ENCODE measurements around the gene DCD. TPM values are rescaled to one million over a fixed set of nuclear protein-coding genes. Genes with fewer than 3 reads are reported as not detected.

DCD gene
- total and polyA plus RNA-seq, 7 experiments from 2014 or later = not detected

- Mint-ChIP-seq H3K27me3 (peaks cover 49 to 70% (median 65%) of the 10 kb centered on the region in 5 donors), H3K36me3 (peaks cover 0 to 10% (median 0%) of the 10 kb centered on the region in 5 donors)
- POLR2A ChIA-PET = no interaction called here
Observed at GRCh38 chr12:54622463-54623183, 25.5 kb downstream of the DCD start.

GRCh38 chr12:54616933-54617680 is 31.1 kb downstream of the DCD start:
- Histone ChIP-seq H3K9me3 (ENCODE audit: control insufficient read depth in 2 of 3, low read length in 3 of 3) (no peaks in the 10 kb centered on the region), H3K4me1 (ENCODE audit: control insufficient read depth in 2 of 2, insufficient read depth in 2 of 2, low read length in 2 of 2) (no peaks in the 10 kb centered on the region), H3K4me3 (ENCODE audit: low read length) (no peak overlapping the region), H3K36me3 (ENCODE audit: control insufficient read depth in 2 of 3, insufficient read depth in 3 of 3, low read length in 3 of 3) (no peaks in the 10 kb centered on the region), H3K27ac (ENCODE audit: low read depth, low read length) (no peak overlapping the region), H3K27me3 (ENCODE audit: control insufficient read depth in 2 of 2, insufficient read depth in 2 of 2, low read length in 2 of 2) (no peaks in the 10 kb centered on the region)
- Mint-ChIP-seq H3K36me3 (peaks cover 0 to 3% (median 0%) of the 10 kb centered on the region in 5 donors), H3K9me3 (peaks cover 0 to 2% (median 0%) of the 10 kb centered on the region in 11 donors), H3K27me3 (peaks cover 41 to 53% (median 44%) of the 10 kb centered on the region in 5 donors), H3K4me1 (peaks cover 0 to 8% (median 0%) of the 10 kb centered on the region in 7 donors), H3K27ac (no peak overlapping the region), H3K4me3 (no peak overlapping the region)
- intact Hi-C loops (cut with micrococcal nuclease) = no loop called here
- ChIA-PET CTCF (no interaction called here), POLR2A (no interaction called here)
- ATAC-seq (peak; percentile 63), DNase-seq (no peak)

More at GRCh38 chr12:54622463-54623183, 25.5 kb downstream of the DCD start:
- H3K4me3 ChIP-seq (ENCODE audit: low read length) = no peak overlapping the region
- CTCF ChIA-PET = no interaction called here
- Mint-ChIP-seq H3K4me1 (no peaks in the 10 kb centered on the region), H3K9me3 (peaks cover under 1 to 13% (median 7%) of the 10 kb centered on the region in 11 donors), H3K4me3 (no peak overlapping the region), H3K27ac (no peak overlapping the region)
- intact Hi-C loops (cut with micrococcal nuclease) = no loop called here
- DNase-seq (no peak), ATAC-seq (no peak)
- no peaks in the 10 kb centered on the region for H3K36me3 ChIP-seq (ENCODE audit: control insufficient read depth in 2 of 3, insufficient read depth in 3 of 3, low read length in 3 of 3)
- peaks cover 0 to 5% (median 0%) of the 10 kb centered on the region in 3 experiments for H3K9me3 ChIP-seq (ENCODE audit: control insufficient read depth in 2 of 3, low read length in 3 of 3)
- peaks cover 4 to 6% of the 10 kb centered on the region in 2 donors for H3K27me3 ChIP-seq (ENCODE audit: control insufficient read depth in 2 of 2, insufficient read depth in 2 of 2, low read length in 2 of 2)
- no peaks in the 10 kb centered on the region for H3K4me1 ChIP-seq (ENCODE audit: control insufficient read depth in 2 of 2, insufficient read depth in 2 of 2, low read length in 2 of 2)
- H3K27ac ChIP-seq (ENCODE audit: low read depth, low read length) = no peak overlapping the region

- no peak overlapping the region for H3K27ac ChIP-seq (ENCODE audit: low read depth, low read length)
- H3K36me3 ChIP-seq (ENCODE audit: control insufficient read depth in 2 of 3, insufficient read depth in 3 of 3, low read length in 3 of 3) = no peaks in the 10 kb centered on the region
- Mint-ChIP-seq H3K4me3 (no peak overlapping the region), H3K27me3 (peaks cover 26 to 52% (median 37%) of the 10 kb centered on the region in 5 donors), H3K4me1 (peaks cover 0 to 8% (median 0%) of the 10 kb centered on the region in 7 donors), H3K27ac (no peak overlapping the region), H3K36me3 (peaks cover 0 to 3% (median 0%) of the 10 kb centered on the region in 5 donors), H3K9me3 (peaks cover 0 to 2% (median 0%) of the 10 kb centered on the region in 11 donors)
- no peak overlapping the region for H3K4me3 ChIP-seq (ENCODE audit: low read length)
- no peaks in the 10 kb centered on the region for H3K4me1 ChIP-seq (ENCODE audit: control insufficient read depth in 2 of 2, insufficient read depth in 2 of 2, low read length in 2 of 2)
- H3K9me3 ChIP-seq (ENCODE audit: control insufficient read depth in 2 of 3, low read length in 3 of 3) = no peaks in the 10 kb centered on the region
- intact Hi-C loops (cut with micrococcal nuclease) = no loop called here
- ChIA-PET POLR2A (no interaction called here), CTCF (no interaction called here)
- no peak for ATAC-seq
- H3K27me3 ChIP-seq (ENCODE audit: control insufficient read depth in 2 of 2, insufficient read depth in 2 of 2, low read length in 2 of 2) = no peaks in the 10 kb centered on the region
- DNase-seq = no peak
Observed at GRCh38 chr12:54612225-54612750, 35.9 kb downstream of the DCD start.

DNA sequence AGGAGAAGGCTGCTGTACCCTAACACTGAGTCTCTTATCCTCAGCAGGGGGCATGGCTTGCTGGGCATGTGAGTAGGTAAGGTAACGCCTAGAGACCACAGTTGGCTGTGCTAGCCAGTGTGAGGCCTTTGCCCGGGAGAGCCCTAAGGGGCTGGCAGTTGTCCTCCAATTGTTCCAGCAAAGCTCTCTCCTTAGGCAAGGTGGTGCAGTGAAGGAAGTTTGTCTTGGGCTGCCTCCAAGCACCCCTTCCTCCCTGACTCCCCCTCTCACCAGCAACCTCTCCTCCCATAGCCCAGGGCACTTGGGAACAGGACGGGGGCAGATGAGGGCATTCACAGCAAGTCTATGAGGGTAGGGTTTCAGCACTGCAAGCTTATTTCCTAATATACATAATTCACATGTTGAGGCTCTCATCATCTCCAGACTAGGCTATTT is 36.4 kb downstream of the DCD start:
- Histone ChIP-seq H3K27ac (ENCODE audit: low read depth, low read length) (no peak overlapping the region), H3K36me3 (ENCODE audit: control insufficient read depth in 2 of 3, insufficient read depth in 3 of 3, low read length in 3 of 3) (no peaks in the 10 kb centered on the region), H3K4me1 (ENCODE audit: control insufficient read depth in 2 of 2, insufficient read depth in 2 of 2, low read length in 2 of 2) (no peaks in the 10 kb centered on the region), H3K27me3 (ENCODE audit: control insufficient read depth in 2 of 2, insufficient read depth in 2 of 2, low read length in 2 of 2) (no peaks in the 10 kb centered on the region), H3K4me3 (ENCODE audit: low read length) (no peak overlapping the region), H3K9me3 (ENCODE audit: control insufficient read depth in 2 of 3, low read length in 3 of 3) (no peaks in the 10 kb centered on the region)
- ChIA-PET CTCF (no interaction called here), POLR2A (no interaction called here)
- intact Hi-C loops (cut with micrococcal nuclease) = no loop called here
- peaks cover 0 to 3% (median 0%) of the 10 kb centered on the region in 5 donors for H3K36me3 Mint-ChIP-seq
- H3K4me3 Mint-ChIP-seq = no peak overlapping the region
- H3K27ac Mint-ChIP-seq = no peak overlapping the region
- DNase-seq (no peak), ATAC-seq (no peak)
- H3K27me3 Mint-ChIP-seq = peaks cover 21 to 46% (median 36%) of the 10 kb centered on the region in 5 donors
- H3K4me1 Mint-ChIP-seq = peaks cover 0 to 2% (median 0%) of the 10 kb centered on the region in 7 donors
- peaks cover 0 to 2% (median 0%) of the 10 kb centered on the region in 11 donors for H3K9me3 Mint-ChIP-seq

GRCh38 chr12:54608769-54609168 is 39.4 kb downstream of the DCD start:
- POLR2A ChIA-PET = interaction anchor here (0.6 kb wide), 1 partner anchor 54 kb away, joined by 3 read pairs; no protein-coding TSS in a partner anchor
- Mint-ChIP-seq H3K27me3 (peaks cover 0 to 25% (median 21%) of the 10 kb centered on the region in 5 donors), H3K4me3 (no peak overlapping the region), H3K36me3 (no peaks in the 10 kb centered on the region), H3K4me1 (peaks cover 0 to 1% (median 0%) of the 10 kb centered on the region in 7 donors), H3K9me3 (no peaks in the 10 kb centered on the region), H3K27ac (no peak overlapping the region)
- DNase-seq = no peak
- H3K27ac ChIP-seq (ENCODE audit: low read depth, low read length) = no peak overlapping the region
- CTCF ChIA-PET = interaction anchor here (0.6 kb wide), 1 partner anchor 28 kb away, joined by 3 read pairs; no protein-coding TSS in a partner anchor
- H3K4me3 ChIP-seq (ENCODE audit: low read length) = no peak overlapping the region
- H3K9me3 ChIP-seq (ENCODE audit: control insufficient read depth in 2 of 3, low read length in 3 of 3) = no peaks in the 10 kb centered on the region
- H3K36me3 ChIP-seq (ENCODE audit: control insufficient read depth in 2 of 3, insufficient read depth in 3 of 3, low read length in 3 of 3) = no peaks in the 10 kb centered on the region
- ATAC-seq = no peak
- H3K27me3 ChIP-seq (ENCODE audit: control insufficient read depth in 2 of 2, insufficient read depth in 2 of 2, low read length in 2 of 2) = no peaks in the 10 kb centered on the region
- intact Hi-C loops (cut with micrococcal nuclease) = loop anchor here in 1 of 2 donors (10.0 kb wide), 1 partner anchor 386 kb away; no protein-coding TSS in a partner anchor
- H3K4me1 ChIP-seq (ENCODE audit: control insufficient read depth in 2 of 2, insufficient read depth in 2 of 2, low read length in 2 of 2) = no peaks in the 10 kb centered on the region

- ChIA-PET POLR2A (interaction anchor here (0.7 kb wide), 1 partner anchor 59 kb away, joined by 3 read pairs; no protein-coding TSS in a partner anchor), CTCF (no interaction called here)
- Mint-ChIP-seq H3K4me1 (peaks cover 0 to 3% (median 3%) of the 10 kb centered on the region in 7 donors), H3K27me3 (peaks cover 0 to 25% (median 17%) of the 10 kb centered on the region in 5 donors), H3K36me3 (no peaks in the 10 kb centered on the region), H3K4me3 (no peak overlapping the region), H3K27ac (no peak overlapping the region), H3K9me3 (no peaks in the 10 kb centered on the region)
- intact Hi-C loops (cut with micrococcal nuclease) = loop anchor here in 1 of 2 donors (10.0 kb wide), 1 partner anchor 387 kb away; no protein-coding TSS in a partner anchor
- Histone ChIP-seq H3K36me3 (ENCODE audit: control insufficient read depth in 2 of 3, insufficient read depth in 3 of 3, low read length in 3 of 3) (no peaks in the 10 kb centered on the region), H3K27ac (ENCODE audit: low read depth, low read length) (no peak overlapping the region), H3K4me3 (ENCODE audit: low read length) (no peak overlapping the region), H3K27me3 (ENCODE audit: control insufficient read depth in 2 of 2, insufficient read depth in 2 of 2, low read length in 2 of 2) (no peaks in the 10 kb centered on the region), H3K9me3 (ENCODE audit: control insufficient read depth in 2 of 3, low read length in 3 of 3) (no peaks in the 10 kb centered on the region), H3K4me1 (ENCODE audit: control insufficient read depth in 2 of 2, insufficient read depth in 2 of 2, low read length in 2 of 2) (no peaks in the 10 kb centered on the region)
- no peak for ATAC-seq
- no peak for DNase-seq
Observed at GRCh38 chr12:54608156-54608555, 40.0 kb downstream of the DCD start.

Measured in naive thymus-derived CD4-positive, alpha-beta T cell (primary cell).